ENCODE measurements around the gene FAF1. TPM values are rescaled to one million over a fixed set of nuclear protein-coding genes. Genes with fewer than 3 reads are reported as not detected.
"Not testable (repeated sequence)": the region's sequence is repeated elsewhere in the genome, so short reads cannot be mapped to it uniquely, and the experiment has no call there.

The FAF1 gene
- total and polyA plus RNA-seq, 8 donors: 20.1 to 144 (median 27.4) TPM

- Histone ChIP-seq H3K4me1 (peaks cover 0 to 19% (median 6%) of the 10 kb centered on the region in 4 donors), H3K27me3 (no peaks in the 10 kb centered on the region), H3K27ac (no peak overlapping the region), H3K4me3 (no peak overlapping the region), H3K36me3 (no peaks in the 10 kb centered on the region), H3K9me3 (no peaks in the 10 kb centered on the region)
- TF ChIP-seq EP300 (IDR thresholded peaks at IDR 0.05) (no peak), CTCF (IDR thresholded peaks at IDR 0.05) (no peak), POLR2AphosphoS5 (IDR thresholded peaks at IDR 0.05) (no peak), POLR2A (IDR thresholded peaks at IDR 0.05) (no peak)
- 15 to 33% (median 22%) methylated on average over 1 of the region's 1 CpG for WGBS, 5 donors
- intact Hi-C loops (cut with DNase I; ENCODE audit: low total_unique reads): no loop called here
- peak in 1 of 2 donors; percentile 12 for DNase-seq
These were observed 130.8 kb downstream of the FAF1 start for GRCh38 chr1:50829014-50829958.

- H3K36me3 ChIP-seq: no peaks in the 10 kb centered on the region
- no peaks in the 10 kb centered on the region for H3K27me3 ChIP-seq
- H3K27ac ChIP-seq: no peak overlapping the region
- no peak for TF ChIP-seq POLR2AphosphoS5 (IDR thresholded peaks at IDR 0.05)
- TF ChIP-seq POLR2A (IDR thresholded peaks at IDR 0.05): no peak
- TF ChIP-seq CTCF (IDR thresholded peaks at IDR 0.05): no peak
- no peak for TF ChIP-seq EP300 (IDR thresholded peaks at IDR 0.05)
- no peaks in the 10 kb centered on the region for H3K9me3 ChIP-seq
- DNase-seq: no peak
- 96 to 99% (median 98%) methylated on average over 4 of the region's 4 CpGs for WGBS, 5 donors
- no peak overlapping the region for H3K4me3 ChIP-seq
- intact Hi-C loops (cut with DNase I; ENCODE audit: low total_unique reads): no loop called here
- peaks cover 0 to 24% (median 6%) of the 10 kb centered on the region in 4 donors for H3K4me1 ChIP-seq
These were observed 132.5 kb downstream of the FAF1 start for GRCh38 chr1:50827546-50827945.

GRCh38 chr1:50826792-50827191, 133.3 kb downstream of the FAF1 start:
- H3K36me3 ChIP-seq; H3K4me3 ChIP-seq; H3K9me3 ChIP-seq; H3K27ac ChIP-seq; intact Hi-C loops (cut with DNase I; ENCODE audit: low total_unique reads); H3K27me3 ChIP-seq; DNase-seq: not testable (repeated sequence)
- WGBS, 5 donors: 93 to 97% (median 97%) methylated on average over 21 of the region's 21 CpGs
- H3K4me1 ChIP-seq: peaks cover 0 to 32% (median 8%) of the 10 kb centered on the region in 4 donors

- H3K36me3 ChIP-seq: no peaks in the 10 kb centered on the region
- H3K4me1 ChIP-seq: peaks cover 0 to 17% (median 3%) of the 10 kb centered on the region in 4 donors
- H3K9me3 ChIP-seq: no peaks in the 10 kb centered on the region
- no peak for DNase-seq
- TF ChIP-seq POLR2A (IDR thresholded peaks at IDR 0.05) (no peak), EP300 (IDR thresholded peaks at IDR 0.05) (no peak), POLR2AphosphoS5 (IDR thresholded peaks at IDR 0.05) (no peak), CTCF (IDR thresholded peaks at IDR 0.05) (no peak)
- no peaks in the 10 kb centered on the region for H3K27me3 ChIP-seq
- H3K4me3 ChIP-seq: no peak overlapping the region
- H3K27ac ChIP-seq: no peak overlapping the region
- 71 to 80% (median 77%) methylated on average over 3 of the region's 3 CpGs for WGBS, 5 donors
- intact Hi-C loops (cut with DNase I; ENCODE audit: low total_unique reads): no loop called here
These were observed 137.9 kb downstream of the FAF1 start for GRCh38 chr1:50822035-50822776.
